ENCODE results near the gene RASAL1. TPM values are rescaled to one million over a fixed set of nuclear protein-coding genes. Genes with fewer than 3 reads are reported as not detected.

The RASAL1 gene
- polyA plus RNA-seq, 1 donor (not counting 4 experiments of a cell fraction or from before 2014, with no cell fraction given): 0.05 TPM

- H3K4me3 ChIP-seq (ENCODE audit: control insufficient read depth in 2 of 3, extremely low read depth in 1 of 3, insufficient read depth in 2 of 3, low read depth in 1 of 3, low read length in 3 of 3): no peak overlapping the region
- H3K4me1 ChIP-seq (ENCODE audit: control insufficient read depth, extremely low read depth, insufficient read depth, low read length): no peaks in the 10 kb centered on the region
- peaks cover 21% of the 10 kb centered on the region for H3K27me3 ChIP-seq (ENCODE audit: control insufficient read depth, extremely low read depth, insufficient read depth, low read length)
- H4K20me1 ChIP-seq (ENCODE audit: control insufficient read depth, extremely low read depth, insufficient read depth, low read length): peaks cover 4% of the 10 kb centered on the region
- DNase-seq (ENCODE audit: low read depth, low spot score) (no peak), FAIRE-seq (no peak)
- no peak for TF ChIP-seq EZH2 (IDR thresholded peaks at IDR 0.05; ENCODE audit: low read length)
- TF ChIP-seq, protein P1, sequence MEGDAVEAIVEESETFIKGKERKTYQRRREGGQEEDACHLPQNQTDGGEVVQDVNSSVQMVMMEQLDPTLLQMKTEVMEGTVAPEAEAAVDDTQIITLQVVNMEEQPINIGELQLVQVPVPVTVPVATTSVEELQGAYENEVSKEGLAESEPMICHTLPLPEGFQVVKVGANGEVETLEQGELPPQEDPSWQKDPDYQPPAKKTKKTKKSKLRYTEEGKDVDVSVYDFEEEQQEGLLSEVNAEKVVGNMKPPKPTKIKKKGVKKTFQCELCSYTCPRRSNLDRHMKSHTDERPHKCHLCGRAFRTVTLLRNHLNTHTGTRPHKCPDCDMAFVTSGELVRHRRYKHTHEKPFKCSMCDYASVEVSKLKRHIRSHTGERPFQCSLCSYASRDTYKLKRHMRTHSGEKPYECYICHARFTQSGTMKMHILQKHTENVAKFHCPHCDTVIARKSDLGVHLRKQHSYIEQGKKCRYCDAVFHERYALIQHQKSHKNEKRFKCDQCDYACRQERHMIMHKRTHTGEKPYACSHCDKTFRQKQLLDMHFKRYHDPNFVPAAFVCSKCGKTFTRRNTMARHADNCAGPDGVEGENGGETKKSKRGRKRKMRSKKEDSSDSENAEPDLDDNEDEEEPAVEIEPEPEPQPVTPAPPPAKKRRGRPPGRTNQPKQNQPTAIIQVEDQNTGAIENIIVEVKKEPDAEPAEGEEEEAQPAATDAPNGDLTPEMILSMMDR (optimal IDR thresholded peaks at IDR 0.05 in 1 of 3, IDR thresholded peaks at IDR 0.05 in 1 of 3, conservative IDR thresholded peaks at IDR 0.05 in 1 of 3; ENCODE audit: extremely low read depth in 1 of 3, insufficient read depth in 2 of 3, low read length in 3 of 3): no peak
- no peak overlapping the region for H2AFZ ChIP-seq (ENCODE audit: control insufficient read depth, low read length)
- H3K4me2 ChIP-seq (ENCODE audit: control insufficient read depth, extremely low read depth, insufficient read depth, low read depth, low read length): no peak overlapping the region
- dilution Hi-C loops (cut with MboI; ENCODE audit: extremely low pct_ligation_motif_present, low sequenced_read_pairs): loop anchor here (25.0 kb wide), 1 partner anchor 97 kb away; no protein-coding TSS in a partner anchor
- no peaks in the 10 kb centered on the region for H3K9me1 ChIP-seq (ENCODE audit: control insufficient read depth, extremely low read depth, insufficient read depth, low read length)
- no peak overlapping the region for H3K9ac ChIP-seq (ENCODE audit: control insufficient read depth, extremely low read depth, insufficient read depth, low read length)
- no peaks in the 10 kb centered on the region for H3K79me2 ChIP-seq (ENCODE audit: control insufficient read depth, insufficient read depth, low read length)
- no peaks in the 10 kb centered on the region for H3K36me3 ChIP-seq (ENCODE audit: control insufficient read depth in 2 of 2, extremely low read depth in 1 of 2, insufficient read depth in 2 of 2, low read length in 2 of 2)
- no peak overlapping the region for H3K27ac ChIP-seq (ENCODE audit: control insufficient read depth, insufficient read depth, low read length)
- H3K9me3 ChIP-seq (ENCODE audit: control insufficient read depth, low read depth, low read length): no peaks in the 10 kb centered on the region
These were observed 70.2 kb downstream of the RASAL1 start for GRCh38 chr12:113065126-113066007.

- Histone ChIP-seq H3K4me2 (ENCODE audit: control insufficient read depth, extremely low read depth, insufficient read depth, low read depth, low read length) (no peak overlapping the region), H3K27ac (ENCODE audit: control insufficient read depth, insufficient read depth, low read length) (no peak overlapping the region), H3K27me3 (ENCODE audit: control insufficient read depth, extremely low read depth, insufficient read depth, low read length) (peaks cover 23% of the 10 kb centered on the region), H3K4me1 (ENCODE audit: control insufficient read depth, extremely low read depth, insufficient read depth, low read length) (no peaks in the 10 kb centered on the region), H4K20me1 (ENCODE audit: control insufficient read depth, extremely low read depth, insufficient read depth, low read length) (peaks cover 4% of the 10 kb centered on the region), H3K36me3 (ENCODE audit: control insufficient read depth in 2 of 2, extremely low read depth in 1 of 2, insufficient read depth in 2 of 2, low read length in 2 of 2) (no peaks in the 10 kb centered on the region), H3K79me2 (ENCODE audit: control insufficient read depth, insufficient read depth, low read length) (no peaks in the 10 kb centered on the region), H3K9ac (ENCODE audit: control insufficient read depth, extremely low read depth, insufficient read depth, low read length) (no peak overlapping the region), H3K9me3 (ENCODE audit: control insufficient read depth, low read depth, low read length) (no peaks in the 10 kb centered on the region), H3K4me3 (ENCODE audit: control insufficient read depth in 2 of 3, extremely low read depth in 1 of 3, insufficient read depth in 2 of 3, low read depth in 1 of 3, low read length in 3 of 3) (no peak overlapping the region), H2AFZ (ENCODE audit: control insufficient read depth, low read length) (no peak overlapping the region), H3K9me1 (ENCODE audit: control insufficient read depth, extremely low read depth, insufficient read depth, low read length) (no peaks in the 10 kb centered on the region)
- DNase-seq (ENCODE audit: low read depth, low spot score) (no peak), FAIRE-seq (no peak)
- dilution Hi-C loops (cut with MboI; ENCODE audit: extremely low pct_ligation_motif_present, low sequenced_read_pairs): loop anchor here (25.0 kb wide), 1 partner anchor 98 kb away; no protein-coding TSS in a partner anchor
- TF ChIP-seq, protein P1 (optimal IDR thresholded peaks at IDR 0.05 in 1 of 3, IDR thresholded peaks at IDR 0.05 in 1 of 3, conservative IDR thresholded peaks at IDR 0.05 in 1 of 3; ENCODE audit: extremely low read depth in 1 of 3, insufficient read depth in 2 of 3, low read length in 3 of 3): no peak
- no peak for TF ChIP-seq EZH2 (IDR thresholded peaks at IDR 0.05; ENCODE audit: low read length)
These were observed 71.0 kb downstream of the RASAL1 start for GRCh38 chr12:113064395-113065125.

Data from keratinocyte (primary cell).